ENCODE results near the gene GTF2F1. TPM values are rescaled to one million over a fixed set of nuclear protein-coding genes. Genes with fewer than 3 reads are reported as not detected.
"Not testable (repeated sequence)": the region's sequence is repeated elsewhere in the genome, so short reads cannot be mapped to it uniquely, and the experiment has no call there.

The GTF2F1 gene, protein sequence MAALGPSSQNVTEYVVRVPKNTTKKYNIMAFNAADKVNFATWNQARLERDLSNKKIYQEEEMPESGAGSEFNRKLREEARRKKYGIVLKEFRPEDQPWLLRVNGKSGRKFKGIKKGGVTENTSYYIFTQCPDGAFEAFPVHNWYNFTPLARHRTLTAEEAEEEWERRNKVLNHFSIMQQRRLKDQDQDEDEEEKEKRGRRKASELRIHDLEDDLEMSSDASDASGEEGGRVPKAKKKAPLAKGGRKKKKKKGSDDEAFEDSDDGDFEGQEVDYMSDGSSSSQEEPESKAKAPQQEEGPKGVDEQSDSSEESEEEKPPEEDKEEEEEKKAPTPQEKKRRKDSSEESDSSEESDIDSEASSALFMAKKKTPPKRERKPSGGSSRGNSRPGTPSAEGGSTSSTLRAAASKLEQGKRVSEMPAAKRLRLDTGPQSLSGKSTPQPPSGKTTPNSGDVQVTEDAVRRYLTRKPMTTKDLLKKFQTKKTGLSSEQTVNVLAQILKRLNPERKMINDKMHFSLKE
- total RNA-seq = 10 to 100 TPM; 53.5 to 63.0 TPM

DNA sequence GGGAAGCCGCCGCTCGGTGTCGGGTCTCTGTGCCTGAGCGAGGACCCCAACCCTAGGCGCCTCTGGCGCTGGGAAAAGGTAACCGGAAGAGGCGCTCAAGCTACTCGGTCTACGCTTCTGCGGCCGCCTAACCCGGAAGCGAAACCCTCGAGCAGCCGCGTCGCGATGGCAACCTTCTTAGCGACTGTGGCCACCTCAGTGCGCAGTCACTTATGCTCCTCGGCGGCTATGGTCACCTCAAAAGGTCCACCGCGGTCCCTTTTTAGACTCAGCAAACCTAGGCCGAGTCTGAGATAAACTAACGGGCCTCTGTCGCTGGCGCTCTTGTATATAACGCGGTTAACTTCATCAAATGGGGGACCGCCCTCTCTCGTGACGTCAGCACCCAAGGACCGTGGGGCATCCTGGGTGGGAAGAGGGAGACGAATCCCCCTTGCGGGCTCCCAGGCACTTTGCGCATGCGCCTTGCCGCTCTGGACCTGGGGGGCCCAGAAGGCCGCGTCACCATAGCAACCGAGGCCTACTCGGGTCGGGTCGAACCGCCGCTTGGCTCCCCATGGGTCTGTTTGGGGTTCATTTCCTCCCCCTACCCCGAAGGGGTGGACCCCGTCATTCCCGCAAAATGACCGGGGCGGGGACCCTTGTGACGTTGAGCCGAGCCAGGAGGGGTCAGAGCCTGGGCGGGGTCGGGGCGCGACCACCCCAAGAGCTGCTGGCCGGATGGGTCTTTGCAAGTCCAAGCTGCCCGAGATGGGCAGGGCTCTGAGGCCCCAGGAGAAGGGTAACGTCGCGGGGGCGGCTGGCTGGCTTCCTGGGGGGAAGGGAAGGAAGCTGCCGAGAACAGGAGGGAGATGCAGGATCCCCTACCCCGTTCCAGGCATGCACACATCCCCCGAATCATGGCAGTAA lies at the start of gene GTF2F1:
Gene GTF2F1 (minus strand): TSS at position 91 of the 909 bp plus-strand sequence. CDS start 169 bp downstream, outside the sequence.
- peak within 1 kb of the TSS; percentile 88 for H3K4me3 Mint-ChIP-seq
- no peaks in the 10 kb centered on the region for H3K9me3 Mint-ChIP-seq
- peak within 1 kb of the TSS; percentile 92 for H3K27ac Mint-ChIP-seq
- H3K36me3 Mint-ChIP-seq (ENCODE audit: low read depth) = peaks cover 17% of the 10 kb centered on the region
- DNase-seq = peak; percentile 95
- peaks cover 16% of the 10 kb centered on the region for H3K4me1 Mint-ChIP-seq (ENCODE audit: low read depth)
- intact Hi-C loops (cut with micrococcal nuclease) = loop anchor here (1.0 kb wide), 5 partner anchors 20 to 344 kb away; partner anchors contain the start of genes CLPP and GPR108
- H3K27me3 Mint-ChIP-seq (ENCODE audit: low read depth) = no peaks in the 10 kb centered on the region
- CTCF ChIA-PET = interaction anchor here (0.6 kb wide), 1 partner anchor 69 kb away, joined by 3 read pairs; no protein-coding TSS in a partner anchor

GRCh38 chr19:6442087-6442688 lies 49.2 kb upstream of the GTF2F1 start:
- CTCF ChIA-PET = interaction anchor here (0.7 kb wide), 1 partner anchor 20 kb away, joined by 3 read pairs; no protein-coding TSS in a partner anchor
- DNase-seq = no peak
- H3K4me1 Mint-ChIP-seq (ENCODE audit: low read depth) = no peaks in the 10 kb centered on the region
- H3K27ac Mint-ChIP-seq = no peak overlapping the region
- intact Hi-C loops (cut with micrococcal nuclease) = no loop called here
- no peaks in the 10 kb centered on the region for H3K27me3 Mint-ChIP-seq (ENCODE audit: low read depth)
- H3K36me3 Mint-ChIP-seq (ENCODE audit: low read depth) = peaks cover 7% of the 10 kb centered on the region
- H3K4me3 Mint-ChIP-seq = no peak overlapping the region
- no peaks in the 10 kb centered on the region for H3K9me3 Mint-ChIP-seq

DNA sequence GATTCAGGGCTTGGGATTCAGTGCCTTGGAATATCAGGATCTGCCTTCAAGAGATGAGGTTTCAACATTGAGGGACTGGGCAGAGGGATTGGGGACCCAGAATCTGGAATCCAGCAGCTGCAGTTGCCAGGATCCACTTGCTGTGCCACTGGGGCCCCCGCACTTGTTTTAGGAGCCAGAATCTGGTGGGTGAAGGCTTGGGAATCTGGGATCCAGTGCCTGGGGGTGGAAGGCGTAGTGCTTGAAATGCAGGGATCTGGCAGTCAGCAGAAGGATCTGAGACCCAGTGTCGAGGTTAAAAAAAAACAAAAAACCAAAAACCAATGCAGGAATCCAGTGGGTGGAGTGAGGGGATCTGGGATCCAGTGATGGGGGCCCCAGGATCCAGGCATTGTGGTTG lies 47.9 kb upstream of the GTF2F1 start:
- CTCF ChIA-PET = no interaction called here
- no peaks in the 10 kb centered on the region for H3K36me3 Mint-ChIP-seq (ENCODE audit: low read depth)
- intact Hi-C loops (cut with micrococcal nuclease) = no loop called here
- H3K9me3 Mint-ChIP-seq = no peaks in the 10 kb centered on the region
- H3K27me3 Mint-ChIP-seq (ENCODE audit: low read depth) = no peaks in the 10 kb centered on the region
- no peaks in the 10 kb centered on the region for H3K4me1 Mint-ChIP-seq (ENCODE audit: low read depth)
- no peak overlapping the region for H3K4me3 Mint-ChIP-seq
- DNase-seq = no peak
- no peak overlapping the region for H3K27ac Mint-ChIP-seq

- CTCF ChIA-PET = no interaction called here
- Mint-ChIP-seq H3K4me3 (no peak overlapping the region), H3K27ac (no peak overlapping the region), H3K4me1 (ENCODE audit: low read depth) (no peaks in the 10 kb centered on the region), H3K36me3 (ENCODE audit: low read depth) (no peaks in the 10 kb centered on the region), H3K27me3 (ENCODE audit: low read depth) (no peaks in the 10 kb centered on the region), H3K9me3 (no peaks in the 10 kb centered on the region)
- no peak for DNase-seq
- intact Hi-C loops (cut with micrococcal nuclease) = no loop called here
These were observed 46.8 kb upstream of the GTF2F1 start for GRCh38 chr19:6439743-6440142.

GRCh38 chr19:6433663-6434062 lies 40.7 kb upstream of the GTF2F1 start, which contains the start of gene SLC25A41:
SLC25A41 (minus strand) TSS chr19:6433763; CDS start chr19:6433693, 70 bp downstream.
- Mint-ChIP-seq H3K4me3 (no peak within 1 kb of the TSS), H3K27ac (no peak within 1 kb of the TSS), H3K27me3 (ENCODE audit: low read depth) (no peaks in the 10 kb centered on the region), H3K36me3 (ENCODE audit: low read depth) (no peaks in the 10 kb centered on the region), H3K4me1 (ENCODE audit: low read depth) (peaks cover 9% of the 10 kb centered on the region), H3K9me3 (no peaks in the 10 kb centered on the region)
- CTCF ChIA-PET = no interaction called here
- DNase-seq = no peak
- intact Hi-C loops (cut with micrococcal nuclease) = no loop called here

DNA sequence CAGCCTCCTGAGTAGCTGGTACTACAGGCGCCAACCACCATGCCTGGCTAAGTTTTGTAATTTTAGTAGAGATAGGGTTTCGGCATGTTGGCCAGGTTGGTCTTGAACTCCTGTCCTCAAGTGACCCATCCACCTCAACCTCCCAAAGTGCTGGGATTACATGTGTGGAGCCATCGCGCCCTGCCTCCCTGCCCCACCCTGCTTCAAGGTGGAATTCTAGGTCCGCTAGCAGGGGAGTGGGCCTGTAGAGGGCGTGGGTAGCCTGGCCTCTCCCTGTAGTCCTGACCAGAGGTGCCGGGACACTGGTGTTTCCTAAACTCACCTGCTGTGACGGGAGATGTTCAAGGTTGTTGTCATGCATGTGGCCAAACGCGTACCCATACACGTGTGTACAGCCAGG lies 40.2 kb upstream of the GTF2F1 start:
- H3K9me3 Mint-ChIP-seq = no peaks in the 10 kb centered on the region
- CTCF ChIA-PET = no interaction called here
- H3K4me1 Mint-ChIP-seq (ENCODE audit: low read depth) = peaks cover 9% of the 10 kb centered on the region
- H3K27me3 Mint-ChIP-seq (ENCODE audit: low read depth) = no peaks in the 10 kb centered on the region
- no peak overlapping the region for H3K4me3 Mint-ChIP-seq
- DNase-seq = no peak
- intact Hi-C loops (cut with micrococcal nuclease) = no loop called here
- no peaks in the 10 kb centered on the region for H3K36me3 Mint-ChIP-seq (ENCODE audit: low read depth)
- H3K27ac Mint-ChIP-seq = no peak overlapping the region

GRCh38 chr19:6431891-6432290 lies 38.9 kb upstream of the GTF2F1 start:
- CTCF ChIA-PET = no interaction called here
- H3K4me3 Mint-ChIP-seq = no peak overlapping the region
- no peak for DNase-seq
- H3K27me3 Mint-ChIP-seq (ENCODE audit: low read depth) = no peaks in the 10 kb centered on the region
- peaks cover 9% of the 10 kb centered on the region for H3K4me1 Mint-ChIP-seq (ENCODE audit: low read depth)
- no peaks in the 10 kb centered on the region for H3K9me3 Mint-ChIP-seq
- no peaks in the 10 kb centered on the region for H3K36me3 Mint-ChIP-seq (ENCODE audit: low read depth)
- intact Hi-C loops (cut with micrococcal nuclease) = no loop called here
- no peak overlapping the region for H3K27ac Mint-ChIP-seq

DNA sequence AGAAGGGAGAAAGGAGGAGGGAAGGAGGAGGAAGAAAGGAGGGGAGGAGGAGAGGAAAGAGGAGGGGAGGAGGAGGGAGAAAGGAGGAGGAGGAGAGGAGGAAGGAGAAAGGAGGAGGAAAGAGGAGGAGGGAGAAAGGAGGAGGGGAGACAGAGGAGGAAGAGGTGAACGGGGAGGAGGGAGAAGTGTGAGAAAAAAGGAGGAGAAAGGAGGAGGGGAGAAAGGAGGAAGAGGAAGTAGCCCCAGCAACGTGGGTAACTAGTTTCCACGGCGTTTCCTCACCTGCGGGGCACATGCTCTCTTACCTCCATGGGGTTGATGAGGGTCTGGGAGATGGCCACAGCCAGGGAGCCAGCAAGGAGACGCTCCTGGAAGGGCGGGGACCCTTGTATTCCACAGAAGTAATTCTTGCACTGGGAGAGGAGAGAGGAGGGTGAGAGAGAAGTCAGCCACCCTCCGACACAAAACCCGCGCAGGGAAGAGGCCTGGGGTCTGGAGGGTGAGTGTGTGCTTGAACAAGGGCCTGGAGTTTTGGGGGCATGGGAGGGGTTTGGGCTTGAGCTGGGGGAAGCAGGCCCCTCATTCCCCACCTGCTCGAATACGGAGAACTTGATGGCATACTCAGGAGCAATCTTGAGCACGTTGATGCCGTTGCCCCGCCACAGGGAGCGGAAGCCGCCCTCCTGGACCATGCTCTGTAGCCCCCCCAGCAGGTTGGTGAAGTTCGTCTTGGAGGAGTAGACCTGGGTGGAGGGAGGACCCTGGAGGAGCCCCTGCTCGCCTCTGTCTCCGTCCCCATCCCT lies 36.7 kb upstream of the GTF2F1 start:
- no peaks in the 10 kb centered on the region for H3K27me3 Mint-ChIP-seq (ENCODE audit: low read depth)
- H3K36me3 Mint-ChIP-seq (ENCODE audit: low read depth) = no peaks in the 10 kb centered on the region
- no peak for DNase-seq
- H3K27ac Mint-ChIP-seq = no peak overlapping the region
- intact Hi-C loops (cut with micrococcal nuclease) = loop anchor here (5.0 kb wide), 1 partner anchor 53 kb away; the partner anchor contains the start of gene DENND1C
- peaks cover 20% of the 10 kb centered on the region for H3K4me1 Mint-ChIP-seq (ENCODE audit: low read depth)
- no peaks in the 10 kb centered on the region for H3K9me3 Mint-ChIP-seq
- H3K4me3 Mint-ChIP-seq = peak overlapping the region; percentile 66
- CTCF ChIA-PET = no interaction called here

DNA sequence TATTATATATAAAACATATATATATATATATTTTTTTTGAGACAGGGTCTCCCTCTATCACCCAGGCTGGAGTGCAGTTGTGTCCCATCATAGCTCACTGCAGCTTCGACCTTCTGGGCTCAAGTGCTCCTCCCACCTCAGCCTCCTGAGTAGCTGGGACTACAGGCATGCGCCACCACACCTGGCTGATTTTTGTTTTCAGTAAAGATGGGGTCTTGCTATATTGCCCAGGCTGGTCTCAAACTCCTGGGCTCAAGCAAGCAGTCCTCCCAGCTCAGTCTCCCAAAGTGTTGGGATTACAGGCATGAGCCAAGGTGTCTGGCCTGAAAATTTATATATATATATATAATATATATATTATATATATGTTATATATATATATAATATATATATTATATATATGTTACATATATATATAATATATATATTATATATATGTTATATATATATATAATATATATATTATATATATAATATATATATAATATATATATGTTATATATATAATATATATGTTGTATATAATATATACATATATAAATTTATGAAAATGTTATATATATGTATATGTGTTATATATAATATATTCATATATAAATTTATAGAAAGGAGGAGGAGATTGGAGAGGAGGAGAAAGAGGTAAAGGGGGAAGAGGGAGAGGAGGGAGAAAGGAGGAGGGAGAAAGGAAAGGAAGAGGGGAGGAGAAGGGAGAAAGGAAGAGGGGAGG lies 35.9 kb upstream of the GTF2F1 start:
- intact Hi-C loops (cut with micrococcal nuclease) = loop anchor here (5.0 kb wide), 1 partner anchor 53 kb away; the partner anchor contains the start of gene DENND1C
- CTCF ChIA-PET = interaction anchor here (0.7 kb wide), 1 partner anchor 395 kb away, joined by 3 read pairs; no protein-coding TSS in a partner anchor
- not testable (repeated sequence) for H3K27me3 Mint-ChIP-seq (ENCODE audit: low read depth); H3K36me3 Mint-ChIP-seq (ENCODE audit: low read depth); H3K9me3 Mint-ChIP-seq; DNase-seq; H3K27ac Mint-ChIP-seq
- Mint-ChIP-seq H3K4me1 (ENCODE audit: low read depth) (peaks cover 20% of the 10 kb centered on the region), H3K4me3 (peak overlapping the region; percentile 66)

DNA sequence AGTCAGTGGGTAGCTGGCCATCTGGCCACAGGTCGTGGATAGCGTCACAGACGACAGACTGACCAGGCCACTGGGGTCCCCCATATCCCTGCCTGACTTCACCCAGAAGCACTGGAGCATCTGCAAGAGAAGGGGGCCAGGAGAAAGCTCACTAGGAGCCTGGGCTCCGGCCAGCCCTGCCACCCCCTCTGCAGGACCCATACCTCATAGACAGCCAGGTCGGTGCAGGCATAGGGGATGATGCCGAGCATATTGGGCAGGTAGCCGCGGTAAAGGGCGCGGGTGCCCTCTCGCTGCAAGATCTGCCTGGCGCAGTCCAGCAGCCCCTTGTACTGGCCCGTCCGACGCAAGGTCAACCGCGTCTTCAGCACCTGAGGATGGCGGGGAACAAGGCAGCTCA lies 34.2 kb upstream of the GTF2F1 start:
- DNase-seq = no peak
- Mint-ChIP-seq H3K9me3 (no peaks in the 10 kb centered on the region), H3K4me1 (ENCODE audit: low read depth) (peaks cover 33% of the 10 kb centered on the region), H3K4me3 (no peak overlapping the region), H3K27ac (no peak overlapping the region), H3K27me3 (ENCODE audit: low read depth) (no peaks in the 10 kb centered on the region), H3K36me3 (ENCODE audit: low read depth) (peaks cover 11% of the 10 kb centered on the region)
- intact Hi-C loops (cut with micrococcal nuclease) = loop anchor here (5.0 kb wide), 1 partner anchor 55 kb away; the partner anchor contains the start of gene DENND1C
- CTCF ChIA-PET = no interaction called here

Measured in activated naive CD4-positive, alpha-beta T cell treated with anti-CD3 and anti-CD28 coated beads for 36 hours (primary cell).